ENCODE data around the gene SLC25A47.
"Not testable (repeated sequence)": the region's sequence is repeated elsewhere in the genome, so short reads cannot be mapped to it uniquely, and the experiment has no call there.

SLC25A47 gene

DNA sequence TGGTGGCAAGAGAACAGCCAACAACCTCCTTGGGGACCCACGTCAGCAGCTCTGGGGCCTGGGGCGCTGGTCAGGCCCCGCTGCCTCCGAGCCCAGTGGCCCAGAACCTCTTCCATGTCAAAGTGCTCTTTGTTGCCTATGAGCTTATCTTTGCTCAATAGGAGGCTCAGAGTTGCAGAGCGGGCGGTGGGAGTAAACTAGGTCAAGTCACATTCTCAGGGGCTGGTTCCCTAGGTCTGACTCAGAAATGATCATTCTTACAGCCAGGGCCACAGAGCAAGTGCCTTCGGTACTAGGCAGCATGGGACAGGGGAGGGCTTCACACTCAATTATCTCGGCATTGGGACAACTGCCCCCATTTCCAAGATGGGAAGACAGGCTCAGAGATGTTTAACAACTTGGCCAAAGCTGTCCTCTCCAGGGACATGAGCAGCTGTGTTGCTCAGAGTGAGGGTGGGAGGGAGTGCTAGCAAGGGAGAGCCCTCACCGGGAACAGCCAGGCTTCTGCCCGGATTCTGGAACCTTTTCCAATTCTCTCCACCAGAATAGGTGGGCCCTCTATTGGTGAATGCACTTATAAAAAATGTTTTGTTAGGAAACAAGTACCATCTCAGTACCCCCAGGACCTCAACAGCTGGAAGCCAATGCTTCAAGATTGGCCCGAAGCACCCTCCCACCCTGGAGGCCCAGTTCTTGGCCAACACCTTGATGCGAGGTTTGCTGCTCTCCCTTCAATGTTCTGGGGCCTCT lies 28.8 kb upstream of the SLC25A47 start:
- ChIA-PET CTCF (interaction anchor here (0.8 to 1.8 kb wide), 2 partner anchors 8 to 9 kb away, joined by 4 to 7 read pairs; no protein-coding TSS in a partner anchor), POLR2A (ENCODE audit: low non-redundant PET) (no interaction called here)
- TF ChIP-seq CTCF (conservative IDR thresholded peaks at IDR 0.05; ENCODE audit: low read depth) = no peak
- DNase-seq (ENCODE audit: low spot score) = no peak
- no peak overlapping the region for H3K27ac ChIP-seq

- no peak overlapping the region for H3K27ac ChIP-seq
- no peak for TF ChIP-seq CTCF (conservative IDR thresholded peaks at IDR 0.05; ENCODE audit: low read depth)
- ChIA-PET POLR2A (ENCODE audit: low non-redundant PET) (no interaction called here), CTCF (interaction anchor here (1.8 kb wide), 1 partner anchor 9 kb away, joined by 7 read pairs; no protein-coding TSS in a partner anchor)
- DNase-seq (ENCODE audit: low spot score) = no peak
Observed at GRCh38 chr14:100294963-100295330, 28.2 kb upstream of the SLC25A47 start.

DNA sequence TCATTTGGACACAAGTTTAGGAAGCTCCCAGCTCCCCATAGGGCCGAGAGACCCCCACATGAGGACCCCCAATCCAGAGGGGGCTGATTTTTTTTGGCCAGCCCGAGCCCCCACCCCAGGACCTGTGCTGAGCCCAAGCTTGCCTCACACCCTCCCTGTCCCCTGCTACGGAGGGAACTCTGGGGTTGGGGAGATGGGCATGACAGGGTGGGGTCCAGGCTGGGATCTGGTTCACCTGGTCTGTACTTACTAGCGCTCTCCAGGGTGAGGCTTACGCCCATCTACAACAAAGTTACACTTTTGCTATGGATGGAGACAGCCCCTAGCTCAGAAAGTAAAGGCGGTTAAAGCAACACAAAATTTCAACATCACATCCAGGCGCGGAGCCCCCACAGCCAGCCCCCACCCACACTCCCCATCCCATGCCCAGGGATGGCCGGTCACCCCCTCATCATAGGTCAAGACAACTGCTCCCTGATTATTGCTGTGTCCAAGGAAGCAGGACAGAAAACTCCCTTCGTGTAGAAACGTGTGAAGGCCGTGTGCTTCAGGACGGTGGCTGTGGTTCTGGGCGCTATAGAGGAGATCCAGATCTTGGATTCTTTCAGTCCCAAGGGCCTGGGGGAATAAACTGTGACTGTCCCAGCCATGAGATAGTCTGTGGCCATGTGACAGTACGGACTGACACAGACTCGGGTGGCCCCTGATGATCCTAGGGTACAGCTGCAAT lies 27.6 kb upstream of the SLC25A47 start:
- CTCF ChIA-PET = interaction anchor here (0.6 to 1.8 kb wide), 2 partner anchors 9 to 330 kb away, joined by 5 to 7 read pairs; no protein-coding TSS in a partner anchor
- TF ChIP-seq CTCF (conservative IDR thresholded peaks at IDR 0.05; ENCODE audit: low read depth) = no peak
- no peak overlapping the region for H3K27ac ChIP-seq
- DNase-seq (ENCODE audit: low spot score) = no peak
- POLR2A ChIA-PET (ENCODE audit: low non-redundant PET) = no interaction called here

DNA sequence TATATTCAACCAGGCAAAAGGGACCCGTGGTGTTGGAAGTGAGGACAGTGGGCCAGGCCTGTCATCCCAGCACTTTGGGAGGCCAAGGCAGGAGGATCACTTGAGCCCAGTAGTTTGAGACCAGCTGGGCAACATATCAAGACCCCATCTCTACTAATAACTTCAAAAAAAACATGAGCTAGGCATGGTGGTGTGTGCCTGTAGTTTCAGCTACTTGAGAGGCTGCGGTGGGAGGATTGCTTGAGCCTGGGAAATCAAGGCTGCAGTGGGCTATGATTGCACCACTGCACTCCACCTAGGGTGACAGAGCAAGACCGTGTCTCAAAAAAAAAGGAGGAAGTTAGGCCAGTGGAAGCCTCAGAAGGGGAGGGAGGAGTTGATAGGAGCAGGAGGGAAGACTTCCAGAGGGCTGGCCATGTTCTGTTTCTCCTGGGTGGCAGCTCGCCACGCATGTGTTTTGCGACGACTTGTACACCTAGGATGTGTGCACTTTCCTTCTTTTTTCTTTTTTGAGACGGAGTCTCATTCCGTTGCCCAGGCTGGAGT lies 27.0 kb upstream of the SLC25A47 start:
- TF ChIP-seq CTCF (conservative IDR thresholded peaks at IDR 0.05; ENCODE audit: low read depth) = no peak
- POLR2A ChIA-PET (ENCODE audit: low non-redundant PET) = no interaction called here
- no peak overlapping the region for H3K27ac ChIP-seq
- CTCF ChIA-PET = interaction anchor here (0.6 to 1.8 kb wide), 2 partner anchors 10 to 330 kb away, joined by 5 to 7 read pairs; no protein-coding TSS in a partner anchor
- no peak for DNase-seq (ENCODE audit: low spot score)

- CTCF ChIA-PET; POLR2A ChIA-PET (ENCODE audit: low non-redundant PET); DNase-seq (ENCODE audit: low spot score): not testable (repeated sequence)
- H3K27ac ChIP-seq = peak overlapping the region; percentile 41
Observed at GRCh38 chr14:100296729-100297128, 26.4 kb upstream of the SLC25A47 start.

DNA sequence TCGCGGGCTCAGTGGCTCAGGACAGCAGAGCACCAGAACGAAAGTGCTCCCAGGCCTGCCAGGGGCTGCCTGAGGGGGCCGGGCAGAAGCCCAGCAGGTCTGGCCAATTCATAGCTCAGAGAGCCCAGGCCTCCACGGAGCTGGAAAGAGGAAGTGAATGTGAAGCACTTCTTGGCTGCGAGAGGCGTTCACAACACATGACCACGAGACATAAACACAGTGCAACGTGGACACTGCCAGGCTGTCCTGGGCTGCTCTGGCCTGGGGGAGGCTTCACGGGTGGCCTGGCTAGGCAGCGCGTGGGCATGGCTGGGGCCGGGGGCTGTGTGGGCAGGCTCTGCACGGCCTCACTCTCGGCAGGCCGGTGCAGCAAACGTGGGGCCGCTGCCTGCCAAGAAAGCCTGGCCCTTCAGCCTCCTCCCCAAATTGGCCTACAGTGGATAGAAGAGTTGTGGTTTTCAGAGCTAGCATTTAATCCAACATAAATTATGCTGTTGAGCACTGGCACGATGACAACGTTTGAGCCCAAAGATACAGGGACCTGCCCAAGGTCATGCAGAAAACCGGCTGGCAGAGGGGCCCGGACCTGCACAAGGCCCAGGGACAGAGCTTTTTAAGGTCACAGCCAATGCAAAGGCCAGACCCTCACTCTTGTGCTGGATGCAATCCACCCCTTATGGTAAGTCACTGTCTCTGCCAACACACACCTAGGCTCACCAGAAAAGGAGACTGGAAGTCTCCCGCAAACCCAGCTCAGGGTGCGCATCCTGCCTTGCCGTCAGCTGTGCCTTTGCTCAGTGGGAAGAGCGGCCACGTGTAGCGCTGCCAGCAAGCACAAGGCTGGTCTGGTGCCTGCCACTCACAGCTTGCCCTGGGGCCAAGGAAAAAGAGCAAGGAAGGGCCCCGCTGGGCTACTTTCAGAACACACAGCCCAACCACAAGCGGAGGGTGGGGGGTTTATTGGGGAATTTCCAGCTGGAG lies 25.5 kb upstream of the SLC25A47 start:
- POLR2A ChIA-PET (ENCODE audit: low non-redundant PET) = no interaction called here
- DNase-seq (ENCODE audit: low spot score) = no peak

More for the DNA sequence above, 25.5 kb upstream of the SLC25A47 start:
- H3K27ac ChIP-seq = peak overlapping the region; percentile 41
- CTCF ChIA-PET = interaction anchor here (0.6 kb wide), 1 partner anchor 12 kb away, joined by 4 read pairs; no protein-coding TSS in a partner anchor
- no peak for TF ChIP-seq CTCF (conservative IDR thresholded peaks at IDR 0.05; ENCODE audit: low read depth)

All from RWPE1 (cell line).